GM19467 (cell line): Measurements from ENCODE around the gene MATN3.

Source experiments
- ATAC-seq: cut with Tn5 transposase; IDR thresholded peaks from one replicate; pipeline ENCODE4 v1.9.1; 2021; ENCODE audit warnings: mild to moderate bottlenecking, moderate library complexity; ENCODE audit not compliant: unreplicated experiment

Gene MATN3

DNA sequence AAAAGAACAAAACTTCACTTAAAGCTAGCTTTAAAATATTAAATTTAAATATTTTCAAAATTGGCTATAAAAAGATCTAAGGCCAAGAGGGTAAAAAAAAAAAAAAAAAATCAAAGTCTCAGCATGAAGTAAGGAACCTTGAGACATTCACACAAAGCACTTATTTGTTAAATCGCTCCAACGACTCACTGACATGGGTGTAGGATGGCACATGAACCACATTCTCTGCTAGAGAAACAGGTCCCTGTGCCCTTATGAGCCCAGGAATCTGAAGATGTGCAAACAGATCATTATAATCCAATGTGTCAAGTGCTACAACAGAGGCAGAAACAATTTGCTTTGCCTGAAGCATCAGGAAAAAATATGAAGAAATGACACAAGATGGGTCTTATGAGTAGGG, 25.2 kb upstream of the MATN3 start:
- no peak for ATAC-seq

DNA sequence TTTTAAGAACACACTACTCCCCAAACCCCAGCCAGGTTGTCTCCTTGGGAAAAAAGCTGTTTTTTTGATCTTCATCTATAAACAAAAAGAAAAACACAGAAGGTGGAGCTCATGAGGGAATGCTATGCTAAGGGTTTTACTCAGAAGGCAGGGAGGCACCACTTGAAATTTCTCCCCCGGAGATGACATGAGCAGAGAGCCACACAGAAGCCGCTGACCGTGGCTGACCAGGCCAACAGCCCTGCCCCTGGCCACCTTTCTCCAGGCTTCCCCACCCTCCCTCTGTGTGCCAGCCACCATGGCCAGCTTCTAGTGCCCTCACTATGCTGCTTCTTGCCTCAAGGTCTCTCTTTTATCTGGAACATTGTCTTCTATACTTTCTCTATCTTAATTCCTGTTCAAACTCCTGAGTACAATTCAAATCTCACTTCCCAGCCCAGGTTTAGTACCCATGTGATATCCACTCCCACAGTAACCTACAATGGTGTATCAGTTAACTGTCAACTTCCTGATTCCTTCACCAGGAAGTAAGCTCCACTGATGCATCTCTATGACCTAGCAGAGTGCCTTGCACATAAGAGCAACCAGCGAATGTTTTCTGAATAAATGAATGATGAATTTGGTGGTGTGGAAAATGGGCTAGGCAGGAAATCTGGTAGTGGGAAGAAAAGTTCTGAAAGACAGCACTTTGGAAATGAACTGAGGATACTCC, 23.6 kb upstream of the MATN3 start:
- no peak for ATAC-seq

GRCh38 chr2:20034821-20035220, 22.4 kb upstream of the MATN3 start:
- ATAC-seq, result no peak

- no peak for ATAC-seq
Measured at GRCh38 chr2:20034218-20034617, 21.8 kb upstream of the MATN3 start.

- ATAC-seq, result no peak
Measured at GRCh38 chr2:20033322-20033721, 20.9 kb upstream of the MATN3 start.

GRCh38 chr2:20030224-20030623, 17.8 kb upstream of the MATN3 start:
- no peak for ATAC-seq

- ATAC-seq, result no peak
Measured at GRCh38 chr2:20027705-20028434, 15.4 kb upstream of the MATN3 start.

- ATAC-seq, result no peak
Measured at GRCh38 chr2:20027260-20027677, 14.8 kb upstream of the MATN3 start.

GRCh38 chr2:20025065-20025786, 12.8 kb upstream of the MATN3 start:
- no peak for ATAC-seq

DNA sequence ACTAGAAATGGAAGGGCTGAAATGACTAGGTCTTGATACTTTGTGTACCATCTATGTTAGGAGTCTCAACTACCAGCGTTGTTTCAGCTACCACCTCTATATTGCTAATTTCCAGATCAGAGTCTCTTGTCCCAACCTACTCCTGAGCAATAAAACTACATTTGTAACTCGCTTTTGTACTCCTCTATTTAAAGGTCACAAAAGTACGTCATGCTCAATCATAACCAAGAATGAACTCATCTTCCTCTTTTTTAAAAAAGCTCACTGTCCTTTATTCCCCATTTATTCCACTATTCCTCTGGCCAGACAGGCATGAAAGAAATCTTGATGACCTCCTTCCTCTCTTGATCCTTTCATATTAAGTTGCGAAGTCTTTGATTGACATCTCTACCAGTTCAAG, 11.2 kb upstream of the MATN3 start:
- no peak for ATAC-seq

DNA sequence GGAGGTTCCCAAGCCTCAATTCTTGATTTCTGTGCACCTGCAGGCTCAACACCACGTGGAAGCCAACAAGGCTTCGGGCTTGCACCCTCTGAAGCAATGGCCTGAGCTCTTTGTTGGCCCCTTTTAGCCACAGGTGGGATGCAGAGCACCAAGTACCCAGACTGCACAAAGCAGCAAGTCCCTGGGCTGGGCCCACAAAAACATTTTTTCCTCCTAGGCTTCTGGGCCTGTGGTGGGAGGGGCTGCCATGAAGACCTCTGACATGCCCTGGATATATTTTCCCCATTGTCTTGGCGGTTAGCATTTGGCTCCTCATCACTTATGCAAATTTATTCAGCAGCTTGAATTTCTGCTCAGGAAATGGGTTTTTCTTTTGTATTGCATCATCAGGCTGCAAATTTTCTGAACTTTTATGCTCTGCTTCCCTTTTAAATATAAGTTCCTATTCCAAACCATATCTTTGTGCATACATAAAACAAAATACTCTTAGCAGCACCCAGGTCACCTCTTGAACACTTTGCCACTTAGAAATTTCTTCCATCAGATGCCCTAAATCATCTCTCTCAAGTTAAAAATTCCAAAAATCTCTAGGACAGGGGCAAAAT, 9.0 kb upstream of the MATN3 start:
- no peak for ATAC-seq

GRCh38 chr2:20019747-20020146, 7.3 kb upstream of the MATN3 start:
- ATAC-seq, result no peak

- no peak for ATAC-seq
Measured at GRCh38 chr2:20018601-20019152, 6.2 kb upstream of the MATN3 start.

- no peak for ATAC-seq
Measured at GRCh38 chr2:20016346-20016745, 3.9 kb upstream of the MATN3 start.

DNA sequence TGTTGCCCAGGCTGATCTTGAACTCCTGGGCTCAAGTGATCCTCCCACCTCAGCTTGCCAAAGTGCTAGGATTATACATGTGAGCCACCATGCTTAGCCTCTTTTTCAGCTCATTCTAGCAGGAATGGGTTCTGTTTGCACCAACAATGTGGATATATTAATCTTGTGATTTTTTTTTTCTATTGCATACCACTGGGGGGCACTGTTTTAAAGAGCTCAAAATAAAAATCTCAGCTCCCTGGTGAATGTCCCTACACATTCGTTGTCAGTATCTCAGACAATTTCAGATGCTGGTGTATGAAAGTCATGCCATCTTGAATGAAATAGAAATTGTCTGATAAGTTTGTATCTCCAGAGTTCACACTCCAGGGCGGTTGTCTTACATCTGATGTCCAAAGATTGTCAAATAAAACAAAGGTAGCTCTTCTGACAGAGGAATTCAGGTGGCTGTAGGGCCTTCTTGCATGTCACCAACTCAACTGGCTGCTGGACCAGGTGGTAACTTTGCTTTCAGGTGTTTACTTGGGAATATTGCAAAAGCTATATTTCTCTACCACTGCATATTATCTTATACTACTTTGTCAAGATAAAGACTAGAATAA, 3.1 kb upstream of the MATN3 start:
- no peak for ATAC-seq

- ATAC-seq, result no peak
Measured at GRCh38 chr2:20013126-20013849, 820 bp upstream of the MATN3 start.

DNA sequence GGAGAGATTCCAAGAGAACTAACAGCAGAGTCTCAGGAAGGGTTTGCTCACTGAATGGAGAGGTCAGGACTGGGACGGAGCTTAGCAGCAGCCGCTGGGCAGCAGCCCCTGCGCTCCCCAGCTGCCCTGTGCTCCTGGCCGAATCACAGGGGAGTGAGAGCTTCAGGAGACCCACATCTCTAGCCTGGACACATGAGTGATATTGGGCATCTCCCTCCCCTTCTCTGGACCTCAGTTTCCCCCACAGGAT, 511 bp downstream of the MATN3 start:
- no peak for ATAC-seq

- ATAC-seq, result no peak
Measured at GRCh38 chr2:20011276-20012031, 1.0 kb downstream of the MATN3 start.

DNA sequence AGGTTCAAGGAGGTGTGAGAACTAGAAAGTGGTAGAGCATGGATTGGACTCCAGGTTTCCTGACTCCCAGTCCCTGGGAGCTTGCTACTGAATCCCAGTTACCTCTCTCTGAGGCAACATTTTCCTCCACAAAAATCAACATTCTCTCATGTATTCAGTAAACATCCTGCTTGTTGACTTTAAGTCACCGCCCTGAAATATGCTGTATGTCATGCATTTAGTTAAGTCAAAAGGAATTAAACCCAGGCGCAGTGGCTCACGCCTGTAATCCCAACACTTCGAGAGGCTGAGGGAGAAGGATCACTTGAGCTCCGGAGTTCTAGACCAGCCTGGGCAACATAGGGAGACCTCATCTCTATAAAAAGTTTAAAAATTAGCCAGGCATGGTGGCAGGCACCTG, 3.8 kb downstream of the MATN3 start:
- no peak for ATAC-seq
